GM10847 (cell line): ENCODE measurements around the gene ATP2A3.

ENCODE experiments used
- POLR2A ChIP-seq: IDR thresholded peaks from 2 replicates; pipeline ENCODE4 v1.6.1; 2011; ENCODE audit not compliant: insufficient read length; ENCODE audit errors: extremely low read depth

ATP2A3 gene

DNA sequence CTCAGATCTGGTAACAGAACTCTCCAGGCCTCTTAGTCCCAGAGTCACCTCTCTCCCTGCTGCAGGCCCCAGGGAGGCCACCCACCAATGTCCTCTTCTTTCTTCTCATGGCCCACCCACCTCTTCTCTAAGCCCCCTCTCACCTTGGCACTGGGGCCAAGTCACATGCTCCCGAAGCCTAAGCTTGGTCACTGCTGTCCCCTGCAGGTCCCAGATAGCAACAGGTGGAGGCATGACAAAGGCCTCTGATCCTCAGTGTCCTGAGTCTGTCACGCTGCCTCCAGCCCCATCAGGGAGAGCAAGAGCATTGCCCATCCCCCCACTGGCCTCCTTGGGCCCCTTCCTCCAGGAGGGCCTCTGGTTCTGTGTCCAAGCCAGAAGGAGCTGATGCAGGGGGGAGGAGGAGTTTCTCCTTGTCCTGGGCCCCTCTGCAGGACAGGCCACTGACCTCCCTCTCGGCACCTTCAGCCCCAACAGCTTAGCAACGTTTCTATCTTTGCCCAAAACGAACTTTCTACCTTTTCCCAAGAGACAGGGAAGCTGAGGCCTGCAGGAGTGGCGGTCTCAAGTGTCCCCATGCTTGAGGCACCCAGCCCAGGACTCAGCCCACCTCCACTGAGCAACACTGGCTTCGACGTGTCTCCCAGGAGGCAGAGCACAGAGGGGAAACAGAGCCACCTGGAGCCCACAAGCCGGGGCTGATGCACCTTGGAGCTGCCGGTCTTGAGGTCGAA lies 56.6 kb downstream of the ATP2A3 start:
- no peak for TF ChIP-seq POLR2A

- TF ChIP-seq POLR2A = no peak
Measured at GRCh38 chr17:3906881-3907280, 57.4 kb downstream of the ATP2A3 start.

DNA sequence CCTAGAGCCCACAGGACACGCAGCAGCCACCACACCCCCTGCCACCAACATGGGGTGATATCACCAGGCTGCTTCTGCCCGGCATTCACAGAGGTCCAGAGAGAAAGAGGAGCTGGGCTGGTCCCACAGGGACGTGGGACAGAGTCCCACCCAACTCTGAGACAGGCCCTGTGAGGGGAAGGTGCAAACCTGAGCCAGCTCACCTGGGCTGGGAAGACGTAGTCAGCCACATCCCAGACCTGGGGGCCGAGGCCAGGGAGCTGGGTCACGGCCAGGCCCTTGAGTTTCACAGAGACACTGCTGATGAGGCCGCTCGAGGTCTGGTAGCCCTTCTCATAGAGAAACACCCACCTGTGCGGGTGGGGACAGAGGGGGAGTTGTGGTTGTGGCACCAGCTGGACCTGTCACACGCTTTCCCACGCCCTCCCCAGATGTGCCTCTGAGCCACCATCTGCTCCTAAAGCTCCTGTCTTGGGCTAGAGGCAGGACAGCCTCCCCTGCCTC lies 59.2 kb downstream of the ATP2A3 start:
- no peak for TF ChIP-seq POLR2A

- TF ChIP-seq POLR2A = no peak
Measured at GRCh38 chr17:3904501-3904900, 59.7 kb downstream of the ATP2A3 start.

DNA sequence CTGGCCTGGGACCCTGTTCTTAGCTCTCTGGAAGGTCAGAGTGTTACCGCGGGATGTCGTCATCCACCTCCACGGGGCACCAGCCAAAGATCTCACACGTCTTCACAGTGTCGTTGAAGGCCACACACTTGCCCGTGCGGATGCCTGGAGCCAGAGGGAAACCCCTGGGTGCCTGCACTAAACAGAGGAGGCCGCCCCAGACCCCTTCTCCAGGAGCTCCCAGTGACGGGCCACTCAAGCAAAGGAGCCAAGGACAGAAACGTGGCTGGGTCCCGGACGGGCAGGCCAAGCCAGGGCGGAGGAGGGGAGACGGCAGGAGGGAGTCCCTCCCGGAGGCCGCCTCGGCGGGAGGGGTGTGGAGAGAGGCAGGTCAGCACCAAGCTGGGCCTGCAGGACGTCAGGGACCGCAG lies 60.4 kb downstream of the ATP2A3 start:
- TF ChIP-seq POLR2A = no peak

DNA sequence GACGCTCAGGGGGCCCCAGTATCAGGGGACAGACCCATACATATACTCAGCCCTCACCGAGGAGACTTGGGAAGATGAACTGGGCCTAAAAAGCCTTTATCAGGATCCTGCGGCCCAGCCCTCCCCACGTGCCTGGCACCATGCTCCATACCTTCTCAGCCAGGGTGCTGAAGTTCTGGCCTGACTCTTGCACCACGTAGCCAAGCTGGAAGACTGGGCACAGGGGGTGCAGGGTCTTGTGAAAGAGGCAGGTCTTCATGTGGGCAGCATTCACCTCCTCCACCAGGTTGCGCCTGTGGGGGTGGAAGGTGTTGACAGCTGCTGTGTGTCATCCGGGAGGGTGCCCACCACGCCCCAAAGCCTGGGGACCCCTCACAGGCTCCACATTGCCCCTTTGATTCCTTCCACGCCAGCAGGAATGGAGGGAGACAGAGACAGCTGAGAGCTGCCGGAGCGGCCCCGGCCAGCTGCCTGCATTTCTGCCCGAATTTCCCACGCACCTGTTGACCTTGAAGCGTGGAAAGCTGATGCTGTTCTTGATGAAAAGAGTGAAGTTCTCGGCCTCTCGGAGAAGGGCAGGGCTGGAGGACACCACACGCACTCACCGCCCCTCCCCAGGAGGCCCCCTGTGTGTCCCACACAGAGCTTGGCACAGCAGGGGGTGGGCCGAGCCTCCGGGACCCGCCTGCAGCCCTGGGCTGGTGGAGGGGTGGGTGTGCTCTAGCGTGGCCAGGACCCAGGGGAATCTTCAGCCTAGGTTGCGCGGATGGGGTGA lies 61.0 kb downstream of the ATP2A3 start:
- TF ChIP-seq POLR2A = no peak

- TF ChIP-seq POLR2A = no peak
Measured at GRCh38 chr17:3900646-3901045, 63.6 kb downstream of the ATP2A3 start.

DNA sequence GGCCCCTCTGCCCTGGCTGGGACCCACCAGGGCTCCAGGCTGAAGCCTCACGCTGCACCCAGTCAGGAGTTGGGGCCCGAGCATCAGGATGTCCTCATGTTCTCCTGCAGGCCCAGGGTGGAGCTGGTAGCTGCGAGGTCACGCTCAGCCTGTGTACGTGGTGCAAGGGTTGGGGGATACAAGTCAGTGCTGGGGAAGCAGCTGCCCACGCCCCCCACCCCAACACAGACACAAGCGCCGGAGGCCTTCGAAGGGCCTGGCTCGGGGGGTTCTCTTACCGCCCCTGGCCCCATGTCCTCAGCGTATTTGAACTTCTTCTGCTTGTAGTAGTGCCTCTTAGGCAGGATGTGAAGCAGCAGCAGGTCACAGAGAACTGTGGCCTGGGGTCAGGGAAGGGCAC lies 66.5 kb downstream of the ATP2A3 start:
- no peak for TF ChIP-seq POLR2A

- TF ChIP-seq POLR2A = no peak
Measured at GRCh38 chr17:3896968-3897235, 67.3 kb downstream of the ATP2A3 start.

GRCh38 chr17:3896108-3896967 lies 67.9 kb downstream of the ATP2A3 start:
- TF ChIP-seq POLR2A = no peak

GRCh38 chr17:3895354-3895753 lies 68.9 kb downstream of the ATP2A3 start:
- TF ChIP-seq POLR2A = no peak

GRCh38 chr17:3894911-3895343 lies 69.3 kb downstream of the ATP2A3 start:
- TF ChIP-seq POLR2A = no peak

- TF ChIP-seq POLR2A = no peak
Measured at GRCh38 chr17:3894188-3894587, 70.0 kb downstream of the ATP2A3 start.

DNA sequence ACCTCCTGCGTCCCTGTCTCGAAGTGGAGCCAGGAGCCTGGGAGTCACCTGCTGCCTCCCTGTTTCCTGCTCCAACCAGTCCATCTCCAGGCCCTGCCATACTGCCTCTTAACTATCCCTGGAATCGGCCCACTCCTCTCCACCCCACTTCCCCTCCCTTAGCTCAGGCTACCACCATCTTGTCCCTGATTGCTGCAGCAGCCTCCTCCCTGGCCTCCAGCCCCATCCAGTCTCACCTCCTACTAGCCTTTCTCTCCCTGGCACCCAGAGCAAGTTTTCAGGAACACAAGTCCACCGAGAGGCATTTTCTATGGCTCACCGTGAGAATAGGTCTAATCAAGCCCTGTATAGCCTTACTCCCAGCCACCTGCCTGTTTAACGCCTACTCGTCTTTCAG lies 70.5 kb downstream of the ATP2A3 start:
- no peak for TF ChIP-seq POLR2A

DNA sequence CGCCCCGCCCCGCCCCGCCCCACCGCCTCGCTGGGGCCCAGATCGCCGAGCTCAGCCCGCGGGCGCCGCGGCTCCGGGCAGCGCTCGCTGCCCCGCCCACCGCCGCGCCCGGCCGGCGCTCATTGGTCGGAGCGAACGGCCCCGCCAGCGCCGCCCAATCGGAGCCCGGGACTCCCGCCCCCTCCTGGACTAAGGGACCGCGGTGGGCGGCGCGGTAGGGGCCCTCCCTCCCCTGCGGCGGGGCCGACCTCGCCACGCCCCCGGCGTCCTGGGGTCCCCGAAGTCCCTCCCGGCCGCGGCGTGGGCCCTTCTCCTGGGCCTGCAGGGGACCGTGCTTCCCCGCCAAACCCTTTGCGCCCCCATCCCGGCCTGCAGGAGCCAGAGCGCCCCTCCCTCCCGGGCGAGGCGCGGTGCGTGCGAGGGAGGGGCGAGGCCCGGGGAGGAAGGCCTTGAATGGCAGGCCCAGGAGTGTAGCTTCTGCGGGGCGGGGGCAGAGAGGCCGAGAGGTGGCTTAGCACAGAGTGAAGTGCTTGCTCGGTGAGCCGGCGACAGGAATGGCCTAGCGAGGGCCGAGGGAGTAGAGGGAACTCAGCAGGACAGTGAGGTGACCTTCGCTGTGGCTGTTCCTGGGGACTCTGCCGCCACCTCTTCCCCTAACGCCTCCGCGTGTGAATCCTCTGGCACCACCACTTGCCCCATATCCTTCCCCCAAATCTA lies 71.1 kb downstream of the ATP2A3 start, which contains the start of gene CAMKK1:
Gene CAMKK1 (minus strand): TSS at position 51 of the 717 bp plus-strand sequence. CDS start 7,366 bp downstream, outside the sequence.
- TF ChIP-seq POLR2A = no peak
